ENCODE data around the gene DCAF8. TPM values are rescaled to one million over a fixed set of nuclear protein-coding genes. Genes with fewer than 3 reads are reported as not detected.

DCAF8 gene
- total and polyA plus RNA-seq, 2 donors (not counting 3 experiments of a cell fraction or from before 2014, with no cell fraction given), result 85.5 to 106 TPM

DNA sequence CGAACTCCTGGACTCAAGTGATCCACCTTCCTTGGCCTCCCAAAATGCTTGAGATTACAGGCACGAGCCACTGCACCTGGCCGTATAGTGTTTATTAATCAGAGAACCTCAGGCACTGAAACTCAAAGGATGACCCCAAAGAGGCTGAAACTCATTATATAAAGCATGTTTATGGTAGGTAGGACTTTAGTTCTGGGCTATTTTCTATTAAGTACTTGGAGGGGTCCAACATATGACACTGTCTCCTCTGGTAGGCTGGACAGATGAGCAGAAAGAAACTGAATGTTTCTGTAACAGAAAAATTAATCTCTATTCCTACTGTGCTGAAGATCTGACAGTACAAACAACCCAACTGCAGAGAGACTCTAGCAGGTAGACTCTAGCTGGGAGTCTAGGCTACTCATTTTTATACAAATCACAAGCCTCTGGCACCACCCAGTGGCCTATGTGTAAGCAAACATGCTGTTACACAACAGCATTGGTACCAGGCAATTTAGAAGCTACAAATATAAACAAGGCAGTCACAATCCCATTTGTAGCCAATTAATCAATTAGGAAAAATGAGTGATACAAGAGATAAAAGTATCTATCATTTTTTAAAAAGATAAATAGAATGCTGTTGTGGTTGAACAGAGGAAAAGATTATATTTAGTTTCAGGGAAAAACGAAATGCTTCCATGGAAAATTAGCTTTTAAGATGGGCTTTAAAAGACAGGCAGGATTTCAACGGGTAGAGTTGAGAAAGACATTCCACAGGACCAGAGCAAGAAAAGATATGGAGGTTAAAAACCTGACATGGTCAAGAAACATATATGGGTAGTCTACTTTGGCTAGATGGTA, 10.4 kb downstream of the DCAF8 start:
- no peaks in the 10 kb centered on the region for H3K27me3 ChIP-seq (ENCODE audit: control insufficient read depth in 2 of 2, insufficient read depth in 2 of 2, low read length in 2 of 2)
- ChIA-PET POLR2A (interaction anchor here (1.1 to 1.3 kb wide), 2 partner anchors 9 to 59 kb away, joined by 6 read pairs; no protein-coding TSS in a partner anchor), CTCF (interaction anchor here (0.6 to 4.6 kb wide), 66 partner anchors 9 to 453 kb away, joined by 3 to 205 read pairs (median 5); partner anchors contain the start of genes CASQ1, DCAF8, IGSF8 and KCNJ9)
- dilution Hi-C loops (cut with MboI; ENCODE audit: extremely low pct_ligation_motif_present, low sequenced_read_pairs), result no loop called here
- no peak overlapping the region for H3K27ac ChIP-seq (ENCODE audit: insufficient read depth, low read depth, low read length)
- intact Hi-C loops (cut with micrococcal nuclease), result loop anchor here (1.0 kb wide), 2 partner anchors 59 to 151 kb away; no protein-coding TSS in a partner anchor
- H3K9me3 ChIP-seq (replicated peaks; ENCODE audit: control insufficient read depth, insufficient read depth, low read length), result no peaks in the 10 kb centered on the region
- BruUV-seq (replicated peaks), result no TSS peak
- no peak overlapping the region for H3K4me3 ChIP-seq (replicated peaks in 1 of 3; ENCODE audit: insufficient read depth in 1 of 3, low read depth in 1 of 3, low read length in 3 of 3)
- H3K36me3 ChIP-seq (ENCODE audit: control insufficient read depth in 2 of 2, extremely low read depth in 1 of 2, insufficient read depth in 2 of 2, low read length in 2 of 2), result peaks cover 0 to 2% of the 10 kb centered on the region in 2 experiments
- H3K4me2 ChIP-seq (ENCODE audit: insufficient read depth, low read length), result no peak overlapping the region
- peaks cover 2% of the 10 kb centered on the region for H4K20me1 ChIP-seq (replicated peaks; ENCODE audit: control insufficient read depth, extremely low read depth, insufficient read depth, low read length)
- peaks cover 5% of the 10 kb centered on the region for H3K4me1 ChIP-seq (ENCODE audit: control insufficient read depth, extremely low read depth, insufficient read depth, low read length)
- H3K79me2 ChIP-seq (ENCODE audit: control insufficient read depth, insufficient read depth, low read length), result peaks cover 33% of the 10 kb centered on the region
- TF ChIP-seq POLR2A (IDR thresholded peaks at IDR 0.05; ENCODE audit: low read depth, low read length), result no peak
- TF ChIP-seq, protein P1, sequence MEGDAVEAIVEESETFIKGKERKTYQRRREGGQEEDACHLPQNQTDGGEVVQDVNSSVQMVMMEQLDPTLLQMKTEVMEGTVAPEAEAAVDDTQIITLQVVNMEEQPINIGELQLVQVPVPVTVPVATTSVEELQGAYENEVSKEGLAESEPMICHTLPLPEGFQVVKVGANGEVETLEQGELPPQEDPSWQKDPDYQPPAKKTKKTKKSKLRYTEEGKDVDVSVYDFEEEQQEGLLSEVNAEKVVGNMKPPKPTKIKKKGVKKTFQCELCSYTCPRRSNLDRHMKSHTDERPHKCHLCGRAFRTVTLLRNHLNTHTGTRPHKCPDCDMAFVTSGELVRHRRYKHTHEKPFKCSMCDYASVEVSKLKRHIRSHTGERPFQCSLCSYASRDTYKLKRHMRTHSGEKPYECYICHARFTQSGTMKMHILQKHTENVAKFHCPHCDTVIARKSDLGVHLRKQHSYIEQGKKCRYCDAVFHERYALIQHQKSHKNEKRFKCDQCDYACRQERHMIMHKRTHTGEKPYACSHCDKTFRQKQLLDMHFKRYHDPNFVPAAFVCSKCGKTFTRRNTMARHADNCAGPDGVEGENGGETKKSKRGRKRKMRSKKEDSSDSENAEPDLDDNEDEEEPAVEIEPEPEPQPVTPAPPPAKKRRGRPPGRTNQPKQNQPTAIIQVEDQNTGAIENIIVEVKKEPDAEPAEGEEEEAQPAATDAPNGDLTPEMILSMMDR (IDR thresholded peaks at IDR 0.05; ENCODE audit: extremely low read depth in 1 of 2, insufficient read depth in 1 of 2, low read depth in 1 of 2, low read length in 2 of 2), result peak; percentile 49 to 64
- no peaks in the 10 kb centered on the region for H3K9me1 ChIP-seq (replicated peaks; ENCODE audit: control insufficient read depth, extremely low read depth, insufficient read depth, low read length)
- no peak overlapping the region for H3K9ac ChIP-seq (replicated peaks; ENCODE audit: extremely low read depth, insufficient read depth, low read length)
- FAIRE-seq, result no peak
- no peak overlapping the region for H2AFZ ChIP-seq (ENCODE audit: low read depth, low read length)
- DNase-seq (ENCODE audit: low read depth, low spot score), result peak; percentile 57

DNA sequence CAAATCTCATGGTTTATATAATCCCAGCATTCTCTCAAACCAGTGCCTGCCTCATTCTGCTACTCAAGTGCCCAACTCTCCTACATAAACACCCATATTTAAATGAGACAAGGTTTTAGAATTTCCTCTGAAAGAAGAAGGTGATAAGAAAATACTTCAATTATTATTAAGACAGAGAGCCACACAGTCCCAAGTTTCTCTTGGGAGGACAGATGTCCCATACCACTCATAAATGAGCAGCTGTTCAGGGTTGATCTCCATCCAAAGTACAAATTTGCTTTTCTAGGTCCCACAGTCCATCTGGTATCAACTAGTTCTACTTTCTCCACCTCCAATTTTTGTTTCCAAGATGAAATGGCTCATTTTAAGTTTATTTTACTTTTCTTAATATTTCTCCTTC, 11.3 kb downstream of the DCAF8 start:
- Histone ChIP-seq H3K9ac (replicated peaks; ENCODE audit: extremely low read depth, insufficient read depth, low read length) (no peak overlapping the region), H3K9me1 (replicated peaks; ENCODE audit: control insufficient read depth, extremely low read depth, insufficient read depth, low read length) (no peaks in the 10 kb centered on the region), H3K27ac (ENCODE audit: insufficient read depth, low read depth, low read length) (no peak overlapping the region), H3K79me2 (ENCODE audit: control insufficient read depth, insufficient read depth, low read length) (peaks cover 39% of the 10 kb centered on the region), H3K9me3 (replicated peaks; ENCODE audit: control insufficient read depth, insufficient read depth, low read length) (no peaks in the 10 kb centered on the region), H4K20me1 (replicated peaks; ENCODE audit: control insufficient read depth, extremely low read depth, insufficient read depth, low read length) (peaks cover 2% of the 10 kb centered on the region), H3K4me3 (replicated peaks in 1 of 3; ENCODE audit: insufficient read depth in 1 of 3, low read depth in 1 of 3, low read length in 3 of 3) (no peak overlapping the region), H3K4me1 (ENCODE audit: control insufficient read depth, extremely low read depth, insufficient read depth, low read length) (peaks cover 5% of the 10 kb centered on the region), H3K36me3 (ENCODE audit: control insufficient read depth in 2 of 2, extremely low read depth in 1 of 2, insufficient read depth in 2 of 2, low read length in 2 of 2) (peaks cover 0 to 2% of the 10 kb centered on the region in 2 experiments), H2AFZ (ENCODE audit: low read depth, low read length) (no peak overlapping the region), H3K27me3 (ENCODE audit: control insufficient read depth in 2 of 2, insufficient read depth in 2 of 2, low read length in 2 of 2) (no peaks in the 10 kb centered on the region), H3K4me2 (ENCODE audit: insufficient read depth, low read length) (no peak overlapping the region)
- CTCF ChIA-PET, result interaction anchor here (1.5 to 4.6 kb wide), 11 partner anchors 9 to 165 kb away, joined by 7 to 205 read pairs (median 46); partner anchors contain the start of genes CASQ1 and IGSF8
- FAIRE-seq, result no peak
- DNase-seq (ENCODE audit: low read depth, low spot score), result no peak
- POLR2A ChIA-PET, result no interaction called here
- dilution Hi-C loops (cut with MboI; ENCODE audit: extremely low pct_ligation_motif_present, low sequenced_read_pairs), result no loop called here
- TF ChIP-seq POLR2AphosphoS5 (IDR thresholded peaks at IDR 0.05; ENCODE audit: insufficient read depth, low read depth, low read length) (no peak), POLR2A (IDR thresholded peaks at IDR 0.05; ENCODE audit: low read depth, low read length) (no peak), EZH2 (IDR thresholded peaks at IDR 0.05; ENCODE audit: borderline replicate concordance, low read depth, low read length, severe bottlenecking) (no peak), FOS (IDR thresholded peaks at IDR 0.05; ENCODE audit: borderline replicate concordance, insufficient read depth, low read length) (no peak), GATA2 (IDR thresholded peaks at IDR 0.05; ENCODE audit: insufficient read depth, insufficient read length, low read depth, low read length) (no peak), JUN (IDR thresholded peaks at IDR 0.05; ENCODE audit: borderline replicate concordance, insufficient read depth, insufficient read length, low read depth) (no peak), MYC (IDR thresholded peaks at IDR 0.05; ENCODE audit: low read depth, low read length) (no peak)
- TF ChIP-seq, protein P1 (IDR thresholded peaks at IDR 0.05; ENCODE audit: extremely low read depth in 1 of 2, insufficient read depth in 1 of 2, low read depth in 1 of 2, low read length in 2 of 2), result no peak
- TF ChIP-seq, protein P2, sequence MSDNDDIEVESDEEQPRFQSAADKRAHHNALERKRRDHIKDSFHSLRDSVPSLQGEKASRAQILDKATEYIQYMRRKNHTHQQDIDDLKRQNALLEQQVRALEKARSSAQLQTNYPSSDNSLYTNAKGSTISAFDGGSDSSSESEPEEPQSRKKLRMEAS (IDR thresholded peaks at IDR 0.05; ENCODE audit: insufficient read depth, insufficient read length), result no peak
- no TSS peak for BruUV-seq (replicated peaks)
- intact Hi-C loops (cut with micrococcal nuclease), result no loop called here

All from endothelial cell of umbilical vein (primary cell).